Muscle of leg (tissue), 11 donors: ENCODE measurements around the gene ADCY2. TPM values are rescaled to one million over a fixed set of nuclear protein-coding genes. Genes with fewer than 3 reads are reported as not detected.
A peak's percentile ranks its signal among the peaks of the same experiment; 100 is the strongest.

Experiments used
- DNase-seq: peaks from one replicate; pipeline ENCODE4 v3.0.0; 2013
- H3K27ac ChIP-seq: one replicate; pipeline ENCODE4 v1.5.1; 2013; ENCODE audit warnings: mild to moderate bottlenecking, low read length, control low read depth
- H3K27me3 ChIP-seq: one replicate; pipeline ENCODE4 v1.6.1; 2013; ENCODE audit warnings: low read length; ENCODE audit not compliant: control insufficient read depth, insufficient read depth
- H3K36me3 ChIP-seq: one replicate; pipeline ENCODE4 v1.6.1; 2013; ENCODE audit warnings: low read length; ENCODE audit not compliant: control insufficient read depth, insufficient read depth
- H3K4me1 ChIP-seq: one replicate; pipeline ENCODE4 v1.6.1; 2013; ENCODE audit warnings: low read length; ENCODE audit not compliant: control insufficient read depth, insufficient read depth
- H3K4me3 ChIP-seq: one replicate; pipeline ENCODE4 v1.5.1; 2013; ENCODE audit warnings: low read length, control low read depth
- H3K9me3 ChIP-seq: replicated peaks from 2 replicates; pipeline ENCODE4 v1.6.1; 2013; ENCODE audit warnings: low read depth, low read length; ENCODE audit not compliant: control insufficient read depth
- WGBS: methylation state at CpG from one replicate; pipeline ENCODE4 v1.1.5; 2013; ENCODE audit warnings: missing lambda C conversion rate; ENCODE audit not compliant: insufficient coverage; 5-methylcytosine and 5-hydroxymethylcytosine counted together
- polyA plus RNA-seq, 8 donors: library from polyadenylated mRNA; unstranded; fragments of 120-200 nt; gene quantifications; one replicate each; pipeline versions ENCODE4 v1.2.1 to v1.2.3, GENCODE V29; 2013; ENCODE audit warnings: inconsistent platforms in 1 of 8, low replicate concordance in 1 of 8; ENCODE audit not compliant: insufficient read length in 8 of 8, insufficient read depth in 1 of 8
- total RNA-seq: library from RNA; stranded (reverse); fragments of 120-200 nt; gene quantifications from one replicate; pipeline ENCODE4 v1.2.4, GENCODE V29; 2013

The ADCY2 gene
- total and polyA plus RNA-seq, 9 donors, result 17.5 to 45.9 (median 30.0) TPM

- H3K27ac ChIP-seq, result no peak overlapping the region
Measured at GRCh38 chr5:7802855-7803254, 406.9 kb downstream of the ADCY2 start.

GRCh38 chr5:7803937-7804336, 408.0 kb downstream of the ADCY2 start:
- Histone ChIP-seq H3K9me3 (no peaks in the 10 kb centered on the region), H3K27ac (no peak overlapping the region), H3K4me3 (no peak overlapping the region), H3K36me3 (no peaks in the 10 kb centered on the region), H3K4me1 (no peaks in the 10 kb centered on the region), H3K27me3 (no peaks in the 10 kb centered on the region)
- no peak for DNase-seq
- WGBS, result no CpG with 5 or more reads among the region's 2 CpGs

More at GRCh38 chr5:7802855-7803254, 406.9 kb downstream of the ADCY2 start:
- DNase-seq, result no peak
- Histone ChIP-seq H3K36me3 (no peaks in the 10 kb centered on the region), H3K9me3 (no peaks in the 10 kb centered on the region), H3K27me3 (no peaks in the 10 kb centered on the region), H3K4me3 (no peak overlapping the region), H3K4me1 (no peaks in the 10 kb centered on the region)
- WGBS, result no CpG with 5 or more reads among the region's 6 CpGs

- no peak overlapping the region for H3K4me3 ChIP-seq
- H3K9me3 ChIP-seq, result no peaks in the 10 kb centered on the region
- H3K27ac ChIP-seq, result no peak overlapping the region
- no peaks in the 10 kb centered on the region for H3K27me3 ChIP-seq
- no CpG with 5 or more reads among the region's 2 CpGs for WGBS
- no peak for DNase-seq
- H3K4me1 ChIP-seq, result no peaks in the 10 kb centered on the region
- no peaks in the 10 kb centered on the region for H3K36me3 ChIP-seq
Measured at GRCh38 chr5:7805379-7805778, 409.4 kb downstream of the ADCY2 start.

GRCh38 chr5:7808998-7809397, 413.1 kb downstream of the ADCY2 start:
- Histone ChIP-seq H3K4me3 (no peak overlapping the region), H3K4me1 (no peaks in the 10 kb centered on the region), H3K36me3 (no peaks in the 10 kb centered on the region), H3K27ac (no peak overlapping the region), H3K9me3 (no peaks in the 10 kb centered on the region), H3K27me3 (no peaks in the 10 kb centered on the region)
- WGBS, result no CpG with 5 or more reads among the region's 4 CpGs
- no peak for DNase-seq

GRCh38 chr5:7811715-7812114, 415.8 kb downstream of the ADCY2 start:
- no peaks in the 10 kb centered on the region for H3K36me3 ChIP-seq
- H3K27me3 ChIP-seq, result peaks cover 3% of the 10 kb centered on the region
- WGBS, result 45% methylated on average over 4 of the region's 5 CpGs
- peaks cover 2% of the 10 kb centered on the region for H3K4me1 ChIP-seq
- DNase-seq, result no peak
- H3K27ac ChIP-seq, result no peak overlapping the region
- H3K9me3 ChIP-seq, result no peaks in the 10 kb centered on the region
- no peak overlapping the region for H3K4me3 ChIP-seq

GRCh38 chr5:7813007-7813406, 417.1 kb downstream of the ADCY2 start:
- no peaks in the 10 kb centered on the region for H3K36me3 ChIP-seq
- peaks cover 3% of the 10 kb centered on the region for H3K27me3 ChIP-seq
- H3K9me3 ChIP-seq, result no peaks in the 10 kb centered on the region
- peaks cover 2% of the 10 kb centered on the region for H3K4me1 ChIP-seq
- H3K27ac ChIP-seq, result no peak overlapping the region
- no peak overlapping the region for H3K4me3 ChIP-seq
- WGBS, result no CpG with 5 or more reads among the region's 2 CpGs
- no peak for DNase-seq

- Histone ChIP-seq H3K4me3 (no peak overlapping the region), H3K27ac (no peak overlapping the region), H3K27me3 (peaks cover 3% of the 10 kb centered on the region), H3K9me3 (no peaks in the 10 kb centered on the region), H3K4me1 (peaks cover 2% of the 10 kb centered on the region), H3K36me3 (no peaks in the 10 kb centered on the region)
- 40% methylated on average over 1 of the region's 3 CpGs for WGBS
- DNase-seq, result no peak
Measured at GRCh38 chr5:7813576-7813975, 417.6 kb downstream of the ADCY2 start.

- no peaks in the 10 kb centered on the region for H3K9me3 ChIP-seq
- H3K27ac ChIP-seq, result no peak overlapping the region
- DNase-seq, result no peak
- H3K36me3 ChIP-seq, result no peaks in the 10 kb centered on the region
- WGBS, result 80% methylated on average over 8 of the region's 10 CpGs
- peaks cover 2% of the 10 kb centered on the region for H3K4me1 ChIP-seq
- no peak overlapping the region for H3K4me3 ChIP-seq
- peaks cover 3% of the 10 kb centered on the region for H3K27me3 ChIP-seq
Measured at GRCh38 chr5:7814816-7815215, 418.9 kb downstream of the ADCY2 start.

- DNase-seq, result peak; percentile 76
- Histone ChIP-seq H3K36me3 (no peaks in the 10 kb centered on the region), H3K4me3 (no peak overlapping the region), H3K27ac (no peak overlapping the region), H3K9me3 (no peaks in the 10 kb centered on the region), H3K4me1 (peaks cover 2% of the 10 kb centered on the region), H3K27me3 (peaks cover 3% of the 10 kb centered on the region)
- 3% methylated on average over 11 of the region's 12 CpGs for WGBS
Measured at GRCh38 chr5:7815892-7816534, 420.1 kb downstream of the ADCY2 start.

- Histone ChIP-seq H3K4me3 (no peak overlapping the region), H3K27me3 (peaks cover 3% of the 10 kb centered on the region), H3K9me3 (no peaks in the 10 kb centered on the region), H3K27ac (no peak overlapping the region), H3K36me3 (no peaks in the 10 kb centered on the region), H3K4me1 (peaks cover 2% of the 10 kb centered on the region)
- 40% methylated on average over 8 of the region's 9 CpGs for WGBS
- no peak for DNase-seq
Measured at GRCh38 chr5:7816535-7816901, 420.6 kb downstream of the ADCY2 start.

GRCh38 chr5:7822449-7822848, 426.5 kb downstream of the ADCY2 start:
- no peak for DNase-seq
- H3K9me3 ChIP-seq, result no peaks in the 10 kb centered on the region
- H3K27me3 ChIP-seq, result peaks cover 2% of the 10 kb centered on the region
- H3K27ac ChIP-seq, result no peak overlapping the region
- no peaks in the 10 kb centered on the region for H3K36me3 ChIP-seq
- 80% methylated on average over 1 of the region's 3 CpGs for WGBS
- H3K4me3 ChIP-seq, result no peak overlapping the region
- H3K4me1 ChIP-seq, result no peaks in the 10 kb centered on the region
